HG03135 (cell line): ENCODE measurements around the gene NOTUM.

Experiments
- ATAC-seq: cut with Tn5 transposase; IDR thresholded peaks from one replicate; pipeline ENCODE4 v1.9.1; 2021; ENCODE audit warnings: mild to moderate bottlenecking, moderate library complexity; ENCODE audit not compliant: unreplicated experiment

The NOTUM gene

GRCh38 chr17:81978524-81979298 lies 17.7 kb upstream of the NOTUM start:
- no peak for ATAC-seq

- peak; percentile 81 for ATAC-seq
Observed at GRCh38 chr17:81977211-81977808, 16.3 kb upstream of the NOTUM start, which contains the start of gene ASPSCR1. ASPSCR1 (plus strand) TSS chr17:81977629; CDS start chr17:81977647, 18 bp downstream.

- peak; percentile 2 for ATAC-seq
Observed at GRCh38 chr17:81976332-81977210, 15.6 kb upstream of the NOTUM start.

- ATAC-seq: no peak
Observed at GRCh38 chr17:81973432-81973831, 12.4 kb upstream of the NOTUM start.

GRCh38 chr17:81968850-81969812 lies 8.1 kb upstream of the NOTUM start:
- ATAC-seq: no peak

GRCh38 chr17:81968396-81968745 lies 7.4 kb upstream of the NOTUM start:
- ATAC-seq: no peak

- peak; percentile 67 for ATAC-seq
Observed at GRCh38 chr17:81967533-81968395, 6.8 kb upstream of the NOTUM start.

GRCh38 chr17:81967244-81967532 lies 6.2 kb upstream of the NOTUM start:
- no peak for ATAC-seq

- ATAC-seq: no peak
Observed at GRCh38 chr17:81966343-81967243, 5.6 kb upstream of the NOTUM start.

GRCh38 chr17:81964081-81964849 lies 3.3 kb upstream of the NOTUM start:
- no peak for ATAC-seq

- no peak for ATAC-seq
Observed at GRCh38 chr17:81962499-81963441, 1.8 kb upstream of the NOTUM start.

GRCh38 chr17:81961521-81962498 lies 823 bp upstream of the NOTUM start:
- no peak for ATAC-seq

GRCh38 chr17:81960130-81960958 lies 643 bp downstream of the NOTUM start:
- ATAC-seq: no peak

GRCh38 chr17:81959362-81960129 lies 1.4 kb downstream of the NOTUM start:
- ATAC-seq: no peak
